ENCODE measurements around the gene BHLHE40. TPM values are rescaled to one million over a fixed set of nuclear protein-coding genes. Genes with fewer than 3 reads are reported as not detected.
A peak's percentile ranks its signal among the peaks of the same experiment; 100 is the strongest.

The BHLHE40 gene
- polyA plus RNA-seq, 4 donors, result 23.5 to 31.8 (median 25.7) TPM

- DNase-seq (ENCODE audit: low read depth in 4 of 4, low spot score in 3 of 4), result no peak
Measured at GRCh38 chr3:4982773-4983738, 3.8 kb downstream of the BHLHE40 start.

- no peak for DNase-seq (ENCODE audit: low read depth in 4 of 4, low spot score in 3 of 4)
Measured at GRCh38 chr3:4983739-4984510, 4.7 kb downstream of the BHLHE40 start.

- no peak for DNase-seq (ENCODE audit: low read depth in 4 of 4, low spot score in 3 of 4)
Measured at GRCh38 chr3:4984511-4984864, 5.3 kb downstream of the BHLHE40 start.

GRCh38 chr3:4985330-4986174, 6.3 kb downstream of the BHLHE40 start:
- DNase-seq (ENCODE audit: low read depth in 4 of 4, low spot score in 3 of 4), result no peak

- no peak for DNase-seq (ENCODE audit: low read depth in 4 of 4, low spot score in 3 of 4)
Measured at GRCh38 chr3:4986175-4986781, 7.0 kb downstream of the BHLHE40 start.

- peak; percentile 77 to 89 (median 85) for DNase-seq (ENCODE audit: low read depth in 4 of 4, low spot score in 3 of 4)
Measured at GRCh38 chr3:4986782-4987537, 7.7 kb downstream of the BHLHE40 start.

- DNase-seq (ENCODE audit: low read depth in 4 of 4, low spot score in 3 of 4), result no peak
Measured at GRCh38 chr3:4987538-4988296, 8.5 kb downstream of the BHLHE40 start.

- DNase-seq (ENCODE audit: low read depth in 4 of 4, low spot score in 3 of 4), result no peak
Measured at GRCh38 chr3:4988983-4989834, 10.0 kb downstream of the BHLHE40 start.

GRCh38 chr3:4990069-4990468, 10.8 kb downstream of the BHLHE40 start:
- no peak for DNase-seq (ENCODE audit: low read depth in 4 of 4, low spot score in 3 of 4)

- DNase-seq (ENCODE audit: low read depth in 4 of 4, low spot score in 3 of 4), result no peak
Measured at GRCh38 chr3:4992118-4992517, 12.9 kb downstream of the BHLHE40 start.

- no peak for DNase-seq (ENCODE audit: low read depth in 4 of 4, low spot score in 3 of 4)
Measured at GRCh38 chr3:4993276-4994143, 14.3 kb downstream of the BHLHE40 start.

GRCh38 chr3:4994144-4994730, 15.0 kb downstream of the BHLHE40 start:
- DNase-seq (ENCODE audit: low read depth in 4 of 4, low spot score in 3 of 4), result no peak

GRCh38 chr3:4994823-4995499, 15.7 kb downstream of the BHLHE40 start:
- DNase-seq (ENCODE audit: low read depth in 4 of 4, low spot score in 3 of 4), result peak in 1 of 4 donors; percentile 47

- DNase-seq (ENCODE audit: low read depth in 4 of 4, low spot score in 3 of 4), result no peak
Measured at GRCh38 chr3:4995500-4996053, 16.3 kb downstream of the BHLHE40 start.

- DNase-seq (ENCODE audit: low read depth in 4 of 4, low spot score in 3 of 4), result no peak
Measured at GRCh38 chr3:4996223-4996765, 17.1 kb downstream of the BHLHE40 start.

Data from left renal pelvis (tissue), 4 donors.